ENCODE data around the gene CIAO1. TPM values are rescaled to one million over a fixed set of nuclear protein-coding genes. Genes with fewer than 3 reads are reported as not detected.

Gene CIAO1
- total and polyA plus RNA-seq, 2 of the 13 experiments (the other 11 are each of a cell fraction or from before 2014, with no cell fraction given): 99.3 to 120 TPM

GRCh38 chr2:96265840-96266679 lies at the start of gene CIAO1, which contains the start of gene TMEM127 (continued):
- TF ChIP-seq STAT5B (CRISPR knock-in tag; IDR thresholded peaks at IDR 0.05) (no peak), ZEB1 (IDR thresholded peaks at IDR 0.05; ENCODE audit: insufficient replicate concordance, low read depth) (peak; percentile 57), PRMT3 (CRISPR knock-in tag; IDR thresholded peaks at IDR 0.05; ENCODE audit: borderline replicate concordance, low read depth) (peak; percentile 66; the same call in 1 of the 2 replicates), CAMTA2 (CRISPR knock-in tag; IDR thresholded peaks at IDR 0.05; ENCODE audit: borderline replicate concordance) (no peak; the same call in none of the 2 replicates), TARDBP (CRISPR knock-in tag; IDR thresholded peaks at IDR 0.05) (peak; percentile 94), IRX3 (CRISPR knock-in tag; IDR thresholded peaks at IDR 0.05; ENCODE audit: borderline replicate concordance, low read depth) (0 out of 2 replicates have a peak, but pooled peaks have one; percentile 29), ZNF354B (CRISPR knock-in tag; IDR thresholded peaks at IDR 0.05) (no peak), CSRNP2 (CRISPR knock-in tag; conservative IDR thresholded peaks at IDR 0.05; ENCODE audit: low read depth) (no peak), ZNF770 (CRISPR knock-in tag; IDR thresholded peaks at IDR 0.05) (peak; percentile 65), ZNF879 (CRISPR knock-in tag; IDR thresholded peaks at IDR 0.05) (peak; percentile 83; the same call in 1 of the 2 replicates), ZBED4 (CRISPR knock-in tag; IDR thresholded peaks at IDR 0.05; ENCODE audit: borderline replicate concordance) (peak; percentile 78; the same call in 1 of the 2 replicates), SIX1 (CRISPR knock-in tag; IDR thresholded peaks at IDR 0.05; ENCODE audit: borderline replicate concordance) (peak; percentile 35; the same call in 1 of the 2 replicates), NCOR1 (IDR thresholded peaks at IDR 0.05; ENCODE audit: borderline replicate concordance, low read length) (peak; percentile 37; the same call in 1 of the 2 replicates), RCOR2 (CRISPR knock-in tag; IDR thresholded peaks at IDR 0.05) (no peak; the same call in 1 of the 2 replicates), PHF5A (CRISPR knock-in tag; IDR thresholded peaks at IDR 0.05; ENCODE audit: low read depth, unreplicated experiment) (peak; percentile 95), ZNF687 (CRISPR knock-in tag; IDR thresholded peaks at IDR 0.05) (peak; percentile 96)

All from HepG2 (cell line).